WTC11 (cell line): ENCODE data around the gene CDC45. TPM values are rescaled to one million over a fixed set of nuclear protein-coding genes. Genes with fewer than 3 reads are reported as not detected.

ENCODE experiments used
- ATAC-seq: fragments of 200-7000 bp; cut with Tn5 transposase; 2 replicates; pipeline ENCODE4 v1.10.0; 2021; ENCODE audit warnings: mild to moderate bottlenecking, moderate library complexity
- CTCF ChIA-PET: fragments of 300-600 bp; sonication (Branson Sonifier 250); formaldehyde crosslinking; loops from one replicate; lab custom pipeline; 2021; ENCODE audit warnings: antibody characterized with exemption; lab: Charles Lee
- POLR2A ChIA-PET: fragments of 350-600 bp; sonication (Branson Sonifier 250); formaldehyde crosslinking; loops from one replicate; lab custom pipeline; 2021; ENCODE audit warnings: antibody characterized with exemption; lab: Charles Lee
- DNase-seq: peaks from one replicate; pipeline ENCODE4 v3.0.0; 2021; ENCODE audit warnings: low spot score
- H3K27ac Mint-ChIP-seq: 2 replicates; pipeline ENCODE4 v1.8.0; 2021; ENCODE audit warnings: mixed read lengths
- H3K27me3 Mint-ChIP-seq: 2 replicates; pipeline ENCODE4 v1.8.0; 2021; ENCODE audit warnings: low read depth, mild to moderate bottlenecking, moderate library complexity, mixed read lengths
- H3K36me3 Mint-ChIP-seq: 2 replicates; pipeline ENCODE4 v1.8.0; 2021; ENCODE audit warnings: mixed read lengths
- H3K4me1 Mint-ChIP-seq: 2 replicates; pipeline ENCODE4 v1.8.0; 2022; ENCODE audit warnings: mixed read lengths
- H3K4me3 Mint-ChIP-seq: 2 replicates; pipeline ENCODE4 v1.8.0; 2021; ENCODE audit warnings: mild to moderate bottlenecking, moderate library complexity, mixed read lengths
- H3K9me3 Mint-ChIP-seq: 2 replicates; pipeline ENCODE4 v1.8.0; 2021; ENCODE audit warnings: mixed read lengths
- ATF2 ChIP-seq: sonication (generic); formaldehyde crosslinking; IDR thresholded peaks from 2 replicates; pipeline ENCODE4 v1.8.1; 2022; ENCODE audit warnings: low read depth, missing genetic modification reagents, borderline replicate concordance
- ATF6 ChIP-seq: sonication (generic); formaldehyde crosslinking; IDR thresholded peaks from 2 replicates; pipeline ENCODE4 v1.8.1; 2023; ENCODE audit warnings: mild to moderate bottlenecking, missing genetic modification reagents
- CREM ChIP-seq: sonication (generic); formaldehyde crosslinking; IDR thresholded peaks from 2 replicates; pipeline ENCODE4 v1.8.1; 2022; ENCODE audit warnings: mild to moderate bottlenecking, missing genetic modification reagents, moderate library complexity
- E2F1 ChIP-seq: sonication (generic); formaldehyde crosslinking; IDR thresholded peaks from 2 replicates; pipeline ENCODE4 v1.8.0; 2022; ENCODE audit warnings: mild to moderate bottlenecking, missing genetic modification reagents
- EMX1 ChIP-seq: fragments of 250-450 bp; sonication (Bioruptor Pico); IDR thresholded peaks from 2 replicates; pipeline ENCODE4 v1.8.0; 2021; ENCODE audit warnings: mild to moderate bottlenecking
- MLX ChIP-seq: sonication (generic); formaldehyde crosslinking; IDR thresholded peaks from 2 replicates; pipeline ENCODE4 v1.8.1; 2023; ENCODE audit warnings: mild to moderate bottlenecking, missing genetic modification reagents, moderate library complexity
- MYBL2 ChIP-seq: sonication (generic); formaldehyde crosslinking; IDR thresholded peaks from 2 replicates; pipeline ENCODE4 v1.8.1; 2023; ENCODE audit warnings: mild to moderate bottlenecking, moderate library complexity, missing genetic modification reagents
- NFE2L1 ChIP-seq: sonication (generic); formaldehyde crosslinking; IDR thresholded peaks from 2 replicates; pipeline ENCODE4 v1.8.1; 2023; ENCODE audit warnings: missing genetic modification reagents
- SMAD4 ChIP-seq: sonication (generic); formaldehyde crosslinking; IDR thresholded peaks from 2 replicates; pipeline ENCODE4 v1.8.0; 2022; ENCODE audit warnings: mild to moderate bottlenecking, missing genetic modification reagents
- TEAD1 ChIP-seq: sonication (generic); formaldehyde crosslinking; IDR thresholded peaks from 2 replicates; pipeline ENCODE4 v1.8.0; 2022; ENCODE audit warnings: mild to moderate bottlenecking, missing genetic modification reagents
- USF2 ChIP-seq: sonication (generic); formaldehyde crosslinking; IDR thresholded peaks from 2 replicates; pipeline ENCODE4 v1.8.1; 2023; ENCODE audit warnings: mild to moderate bottlenecking, missing genetic modification reagents, moderate library complexity
- ZNF121 ChIP-seq: sonication (generic); formaldehyde crosslinking; IDR thresholded peaks from 2 replicates; pipeline ENCODE4 v1.8.0; 2023; ENCODE audit warnings: missing genetic modification reagents
- ZNF219 ChIP-seq: sonication (generic); formaldehyde crosslinking; IDR thresholded peaks from 2 replicates; pipeline ENCODE4 v1.8.0; 2023; ENCODE audit warnings: missing genetic modification reagents, mild to moderate bottlenecking, borderline replicate concordance
- ZNF425 ChIP-seq: fragments of 250-450 bp; sonication (Bioruptor Pico); conservative IDR thresholded peaks from 2 replicates; pipeline ENCODE4 v1.9.0; 2021; ENCODE audit warnings: mild to moderate bottlenecking
- ZSCAN18 ChIP-seq: fragments of 250-450 bp; sonication (Bioruptor Pico); IDR thresholded peaks from 2 replicates; pipeline ENCODE4 v2.1.2; 2022; ENCODE audit warnings: mild to moderate bottlenecking, moderate library complexity
- total RNA-seq: library from RNA; stranded (reverse); gene quantifications from 3 replicates; pipeline ENCODE4 v1.2.3, GENCODE V29; 2021

The CDC45 gene
- total RNA-seq, 1 experiment from 2014 or later = 38.1 TPM

GRCh38 chr22:19568337-19569275 is 88.9 kb downstream of the CDC45 start (continued):
- TF ChIP-seq USF2 (CRISPR knock-in tag) = no peak
- TF ChIP-seq MLX = no peak

GRCh38 chr22:19569276-19569640 is 89.5 kb downstream of the CDC45 start:
- Mint-ChIP-seq H3K4me1 (peaks cover 7% of the 10 kb centered on the region), H3K27ac (no peak overlapping the region), H3K36me3 (no peaks in the 10 kb centered on the region), H3K27me3 (no peaks in the 10 kb centered on the region), H3K9me3 (peaks cover 4% of the 10 kb centered on the region), H3K4me3 (no peak overlapping the region)
- CTCF ChIA-PET = interaction anchor here (0.6 to 1.4 kb wide), 7 partner anchors 10 to 384 kb away, joined by 3 to 5 read pairs (median 4); partner anchors contain the start of gene GP1BB
- POLR2A ChIA-PET = interaction anchor here (0.7 kb wide), 1 partner anchor 356 kb away, joined by 3 read pairs; no protein-coding TSS in a partner anchor
- ATAC-seq (no peak), DNase-seq (no peak)
- TF ChIP-seq ATF6 (CRISPR knock-in tag) (no peak), E2F1 (no peak), ZSCAN18 (CRISPR knock-in tag) (no peak), ZNF121 (CRISPR knock-in tag) (no peak), TEAD1 (CRISPR knock-in tag) (no peak), ZNF219 (CRISPR knock-in tag) (no peak), SMAD4 (CRISPR knock-in tag) (no peak), ATF2 (CRISPR knock-in tag) (no peak)

GRCh38 chr22:19569976-19570375 is 90.3 kb downstream of the CDC45 start:
- POLR2A ChIA-PET = no interaction called here
- no peak for DNase-seq
- no peak overlapping the region for H3K4me3 Mint-ChIP-seq
- H3K27me3 Mint-ChIP-seq = no peaks in the 10 kb centered on the region
- no peak for ATAC-seq
- no peaks in the 10 kb centered on the region for H3K36me3 Mint-ChIP-seq
- CTCF ChIA-PET = interaction anchor here (0.9 to 3.0 kb wide), 3 partner anchors 60 to 160 kb away, joined by 5 to 10 read pairs (median 5); no protein-coding TSS in a partner anchor
- peaks cover 7% of the 10 kb centered on the region for H3K4me1 Mint-ChIP-seq
- no peaks in the 10 kb centered on the region for H3K9me3 Mint-ChIP-seq
- TF ChIP-seq ZNF121 (CRISPR knock-in tag) (no peak), MYBL2 (CRISPR knock-in tag) (no peak), CREM (CRISPR knock-in tag) (no peak), EMX1 (CRISPR knock-in tag) (no peak), ZNF425 (no peak), NFE2L1 (CRISPR knock-in tag) (no peak)
- TF ChIP-seq, all 79 proteins: peak for 0
- no peak overlapping the region for H3K27ac Mint-ChIP-seq
